NCI-H2081 (cell line): ENCODE measurements around the gene SERPINB10.

Source experiments
- DNase-seq, 2 experiments: peaks; one replicate each; lab custom pipeline; 2025; lab: John Stamatoyannopoulos, UW

Gene SERPINB10

GRCh38 chr18:63907664-63908063 lies at the start of gene SERPINB10:
TSS of gene SERPINB10 (plus strand) at chr18:63907958. CDS start at chr18:63915511, 7,553 bp downstream.
- no peak for DNase-seq

GRCh38 chr18:63858456-63858855 lies 49.3 kb upstream of the SERPINB10 start:
- DNase-seq, result no peak

GRCh38 chr18:63859781-63860475 lies 47.8 kb upstream of the SERPINB10 start:
- no peak for DNase-seq

- no peak for DNase-seq
These were observed 47.2 kb upstream of the SERPINB10 start for GRCh38 chr18:63860531-63860930.

GRCh38 chr18:63867368-63868125 lies 40.2 kb upstream of the SERPINB10 start:
- no peak for DNase-seq

- no peak for DNase-seq
These were observed 39.2 kb upstream of the SERPINB10 start for GRCh38 chr18:63868546-63868945.

- no peak for DNase-seq
These were observed 38.4 kb upstream of the SERPINB10 start for GRCh38 chr18:63869374-63869773.

GRCh38 chr18:63869851-63870250 lies 37.9 kb upstream of the SERPINB10 start:
- no peak for DNase-seq

GRCh38 chr18:63871836-63872235 lies 35.9 kb upstream of the SERPINB10 start:
- no peak for DNase-seq

- DNase-seq, result no peak
These were observed 35.2 kb upstream of the SERPINB10 start for GRCh38 chr18:63872586-63872985.

GRCh38 chr18:63878343-63878742 lies 29.4 kb upstream of the SERPINB10 start:
- no peak for DNase-seq

GRCh38 chr18:63878925-63879324 lies 28.8 kb upstream of the SERPINB10 start:
- no peak for DNase-seq

- DNase-seq, result no peak
These were observed 28.0 kb upstream of the SERPINB10 start for GRCh38 chr18:63879709-63880108.

GRCh38 chr18:63881851-63882250 lies 25.9 kb upstream of the SERPINB10 start:
- DNase-seq, result no peak

GRCh38 chr18:63882333-63883141 lies 25.2 kb upstream of the SERPINB10 start:
- no peak for DNase-seq

GRCh38 chr18:63883617-63884016 lies 24.1 kb upstream of the SERPINB10 start:
- no peak for DNase-seq

- no peak for DNase-seq
These were observed 20.3 kb upstream of the SERPINB10 start, which contains the start of gene SERPINB2 for GRCh38 chr18:63887424-63887823. TSS of gene SERPINB2 (plus strand) at chr18:63887705. CDS start at chr18:63891445, 3,740 bp downstream.

GRCh38 chr18:63888470-63889190 lies 19.1 kb upstream of the SERPINB10 start:
- no peak for DNase-seq

GRCh38 chr18:63889626-63890025 lies 18.1 kb upstream of the SERPINB10 start:
- DNase-seq, result no peak

- DNase-seq, result no peak
These were observed 17.4 kb upstream of the SERPINB10 start for GRCh38 chr18:63890237-63890949.

GRCh38 chr18:63890950-63891304 lies 16.8 kb upstream of the SERPINB10 start:
- no peak for DNase-seq
